HG03095 (cell line): ENCODE results near the gene SLC18A2.

Experiments used
- ATAC-seq: cut with Tn5 transposase; IDR thresholded peaks from one replicate; pipeline ENCODE4 v1.9.1; 2021; ENCODE audit warnings: moderate library complexity; ENCODE audit not compliant: unreplicated experiment

SLC18A2 gene

DNA sequence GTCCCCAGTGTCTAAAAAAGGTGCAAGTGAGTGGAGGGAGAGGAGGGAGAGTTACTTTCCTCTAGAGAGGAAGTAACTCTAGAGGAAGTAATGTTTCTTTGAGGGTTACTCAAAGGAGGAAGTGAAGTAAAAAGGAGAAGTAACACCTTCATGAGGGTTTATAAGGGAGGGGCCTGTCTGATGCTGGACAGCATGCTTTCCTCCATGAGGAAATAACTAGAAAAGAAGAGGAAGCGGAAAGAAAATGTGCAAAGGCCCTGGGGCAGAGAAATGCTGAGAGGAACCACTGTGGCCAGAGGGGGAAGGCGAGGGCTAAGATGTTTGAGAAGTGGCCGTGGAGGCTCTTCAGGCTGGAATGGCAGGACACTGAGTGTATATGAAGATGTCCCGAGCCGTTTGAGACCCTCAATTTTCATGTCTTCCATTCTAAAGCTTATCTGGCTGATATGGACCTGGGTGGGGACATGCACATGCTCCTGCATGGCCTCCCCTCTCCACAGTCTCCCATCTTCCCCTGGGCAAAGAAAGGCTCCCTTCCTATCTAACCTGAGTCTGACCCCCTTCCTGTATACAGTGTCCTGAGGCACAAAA is 3.4 kb upstream of the SLC18A2 start:
- no peak for ATAC-seq

DNA sequence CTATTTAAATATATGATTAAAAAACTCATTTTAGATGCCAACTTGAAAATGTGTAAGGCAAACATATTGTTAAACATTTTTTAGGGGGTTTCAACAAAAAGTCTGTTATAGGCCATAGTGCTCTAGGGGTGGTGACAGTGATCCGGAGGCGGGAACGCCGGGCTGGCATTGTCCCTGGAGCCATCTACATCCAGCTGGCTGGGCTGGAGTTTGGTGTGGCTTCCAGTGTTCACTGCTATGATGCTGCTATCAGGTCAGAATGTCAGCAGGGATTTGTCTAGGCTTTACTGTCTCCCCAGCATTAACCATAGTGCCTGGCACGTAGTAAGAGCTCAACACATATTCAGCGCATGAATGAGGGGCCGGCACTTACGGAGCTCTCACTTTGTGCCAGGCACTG is 1.9 kb upstream of the SLC18A2 start:
- no peak for ATAC-seq

DNA sequence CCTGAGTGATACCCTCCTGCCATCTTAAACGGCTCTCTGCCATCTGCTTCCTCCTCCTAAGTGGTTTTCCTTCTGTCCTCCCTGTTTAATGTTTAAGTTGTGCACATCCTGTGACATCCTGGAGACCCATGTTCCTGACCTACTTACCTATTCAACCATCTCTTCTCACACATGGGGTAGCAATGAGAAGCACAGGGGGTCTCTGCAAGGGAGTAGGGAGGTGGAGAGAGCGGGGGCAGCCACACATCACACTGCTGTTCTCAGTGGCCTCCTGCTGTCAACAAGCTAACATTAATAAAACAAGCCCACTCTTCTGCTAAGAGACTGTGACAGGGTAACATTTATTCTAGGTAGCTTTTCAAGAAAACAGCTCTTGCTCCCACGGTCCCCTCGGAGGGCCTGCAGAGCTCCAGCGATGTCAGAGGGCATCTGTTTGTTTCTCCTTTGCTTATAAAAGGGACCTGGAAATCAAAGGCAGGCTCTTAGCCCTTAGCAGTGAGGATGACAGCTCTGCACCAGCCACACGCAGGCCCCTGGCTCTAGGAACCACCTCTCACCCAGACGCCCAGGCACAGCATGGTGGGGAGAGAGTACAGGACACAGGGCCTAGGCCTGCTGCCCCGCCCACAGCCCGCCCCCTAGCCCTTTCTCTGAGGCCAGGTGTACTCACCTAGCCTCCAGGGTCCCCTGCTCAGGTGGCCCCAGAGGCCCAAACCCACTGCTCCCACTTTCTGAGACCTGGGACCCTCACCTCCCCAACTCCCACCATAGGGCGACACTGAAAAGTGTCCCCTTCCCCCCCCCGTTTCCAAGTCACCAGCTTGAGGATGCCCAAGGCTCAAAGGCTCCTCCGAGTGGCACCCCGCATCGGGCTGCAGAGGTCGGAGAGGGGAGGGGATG is 943 bp upstream of the SLC18A2 start:
- no peak for ATAC-seq

DNA sequence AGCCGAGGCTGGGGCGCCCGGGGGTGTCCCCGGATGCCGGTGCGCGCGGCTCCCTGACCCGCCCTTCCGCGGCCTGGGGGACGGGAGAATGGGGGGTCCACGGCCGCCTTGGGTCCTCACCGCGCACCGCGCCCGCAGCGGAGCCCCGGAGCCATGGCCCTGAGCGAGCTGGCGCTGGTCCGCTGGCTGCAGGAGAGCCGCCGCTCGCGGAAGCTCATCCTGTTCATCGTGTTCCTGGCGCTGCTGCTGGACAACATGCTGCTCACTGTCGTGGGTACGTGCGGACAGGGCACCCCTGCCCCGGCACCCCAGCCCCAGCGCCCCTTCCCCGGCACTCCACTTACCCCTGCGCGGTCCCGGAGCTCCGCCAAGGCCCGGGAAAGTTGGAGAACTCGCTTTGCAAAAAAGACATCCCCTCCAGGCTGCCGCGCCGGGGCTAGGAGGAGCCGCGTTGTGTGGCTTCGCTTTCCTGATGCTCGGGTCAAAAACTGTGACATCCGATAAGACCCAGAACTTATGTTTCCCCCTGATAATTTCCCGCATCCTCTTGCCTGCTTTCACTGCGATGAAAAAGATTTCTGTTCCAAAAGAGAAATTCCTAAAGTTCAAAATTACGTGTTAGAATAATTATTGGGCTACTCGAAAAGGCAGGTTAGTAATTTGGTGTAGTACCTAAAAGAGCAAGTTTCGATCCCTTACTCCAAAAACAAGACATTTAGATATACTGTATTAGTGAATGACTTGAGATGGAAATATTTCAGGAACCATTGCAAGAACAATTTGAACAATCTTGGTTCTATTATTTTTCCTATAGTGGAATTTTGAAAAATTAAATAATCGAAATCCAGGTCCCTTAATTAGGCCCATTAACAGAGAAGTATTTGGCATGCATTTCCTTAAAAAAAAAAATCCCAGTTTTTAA is 888 bp downstream of the SLC18A2 start:
- ATAC-seq, result no peak

DNA sequence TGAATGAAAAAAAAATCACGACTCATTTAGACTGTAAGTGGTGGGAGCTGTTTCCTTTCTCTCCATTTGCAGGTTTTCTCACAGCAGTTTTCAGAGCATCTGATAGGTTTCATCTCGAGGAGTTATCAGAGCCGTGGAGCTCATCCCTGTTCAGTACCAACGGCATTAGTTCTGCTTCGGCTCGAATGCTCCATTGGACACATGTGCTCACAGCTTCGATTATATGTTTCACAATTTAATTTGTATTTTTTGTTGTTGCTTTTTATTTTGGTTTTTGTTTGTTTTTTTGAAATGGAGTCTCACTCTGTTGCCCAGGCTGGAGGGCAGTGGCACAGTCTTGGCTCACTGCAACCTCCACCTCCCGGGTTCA is 1.5 kb downstream of the SLC18A2 start:
- ATAC-seq, result no peak

DNA sequence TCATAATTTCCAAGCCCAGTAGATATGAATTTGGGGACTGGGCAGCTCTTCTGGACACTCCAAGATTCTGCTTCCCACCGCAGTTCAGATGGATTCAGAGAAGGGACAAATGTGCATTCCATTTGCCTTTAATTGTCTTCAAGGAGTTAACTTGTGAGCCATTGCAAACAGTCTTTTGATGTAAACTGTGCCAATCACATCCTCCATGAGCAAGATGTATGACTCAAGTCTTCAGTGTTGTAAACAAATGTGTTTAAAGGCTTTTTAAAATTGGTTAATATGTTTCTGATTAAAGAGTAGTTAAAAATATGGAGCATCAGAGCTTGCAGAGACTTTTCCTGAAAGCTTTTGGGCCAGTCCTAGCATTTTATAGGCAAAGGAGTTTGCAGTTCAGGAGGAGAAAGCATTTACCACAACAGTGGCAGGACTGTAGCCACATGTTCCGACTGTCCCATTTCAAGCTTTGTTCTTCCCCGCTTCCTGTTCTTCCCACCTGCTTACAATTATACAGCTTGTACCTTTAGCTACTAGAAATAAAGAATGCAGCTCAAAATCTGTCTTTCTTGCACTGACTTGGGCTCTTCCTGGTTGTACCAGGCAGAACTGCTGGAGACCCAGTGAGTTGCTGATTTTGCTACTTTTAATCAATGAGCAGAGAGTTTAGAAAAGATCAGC is 6.2 kb downstream of the SLC18A2 start:
- no peak for ATAC-seq

DNA sequence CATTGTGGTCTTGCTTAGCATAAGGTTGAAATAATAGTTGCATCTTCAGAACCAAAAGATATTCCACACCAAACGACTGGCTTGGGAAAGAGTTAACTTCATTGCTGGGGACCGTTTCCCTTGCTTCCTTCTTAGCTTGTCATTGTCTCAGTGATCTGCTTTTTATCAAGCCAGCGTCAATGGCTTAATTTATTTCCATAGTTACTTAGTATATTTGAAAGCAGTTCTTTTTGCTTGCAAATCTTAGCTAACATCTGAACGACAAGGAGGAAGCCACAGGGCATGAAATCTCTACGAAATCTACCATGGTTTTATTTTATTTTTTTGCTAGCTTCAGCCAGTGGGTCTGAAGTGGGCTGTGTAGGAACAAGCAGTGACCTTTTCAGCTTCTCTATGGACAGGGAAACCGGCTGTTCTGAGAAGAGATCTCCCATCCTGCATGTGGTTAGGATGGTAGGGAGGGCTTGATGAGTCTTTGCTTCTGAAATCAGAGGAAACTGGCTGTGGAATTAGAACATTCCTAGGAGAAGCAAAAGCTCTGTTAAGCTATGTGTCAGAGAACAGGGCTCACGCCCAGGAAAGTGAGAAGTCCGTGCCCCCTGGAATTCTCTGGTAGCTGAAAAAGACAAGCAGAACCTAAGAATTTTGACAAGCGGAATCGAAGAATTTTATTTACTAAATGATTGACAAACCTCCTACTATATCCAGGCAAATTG is 8.0 kb downstream of the SLC18A2 start:
- ATAC-seq, result no peak

DNA sequence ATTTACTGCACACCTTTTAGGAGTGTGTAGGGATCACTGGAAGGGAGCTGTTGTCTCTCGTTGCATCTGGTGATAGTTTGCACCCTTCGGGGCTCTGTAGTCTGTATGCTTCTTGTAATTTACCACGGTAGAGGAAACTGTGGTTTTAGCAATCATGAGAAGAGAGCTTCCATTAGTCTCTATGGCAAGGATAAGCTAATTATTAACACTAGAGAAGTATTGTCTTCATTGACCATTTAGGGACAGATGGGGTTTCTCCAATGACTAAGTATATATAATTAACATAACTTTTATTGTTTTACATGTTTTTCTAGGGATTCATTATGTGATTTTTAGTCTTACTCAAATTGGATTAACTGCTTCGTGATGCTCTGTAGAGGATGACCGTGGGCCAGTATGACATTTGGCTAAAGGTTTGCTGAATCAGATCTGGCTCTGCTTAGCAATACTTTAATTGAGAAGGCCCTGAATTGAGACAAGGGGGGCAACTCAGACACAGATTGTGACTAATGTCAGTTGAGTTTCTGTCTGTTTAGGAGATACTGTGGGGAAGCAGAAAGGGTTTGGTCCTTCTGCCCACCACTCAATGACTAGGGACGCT is 8.7 kb downstream of the SLC18A2 start:
- ATAC-seq, result no peak

DNA sequence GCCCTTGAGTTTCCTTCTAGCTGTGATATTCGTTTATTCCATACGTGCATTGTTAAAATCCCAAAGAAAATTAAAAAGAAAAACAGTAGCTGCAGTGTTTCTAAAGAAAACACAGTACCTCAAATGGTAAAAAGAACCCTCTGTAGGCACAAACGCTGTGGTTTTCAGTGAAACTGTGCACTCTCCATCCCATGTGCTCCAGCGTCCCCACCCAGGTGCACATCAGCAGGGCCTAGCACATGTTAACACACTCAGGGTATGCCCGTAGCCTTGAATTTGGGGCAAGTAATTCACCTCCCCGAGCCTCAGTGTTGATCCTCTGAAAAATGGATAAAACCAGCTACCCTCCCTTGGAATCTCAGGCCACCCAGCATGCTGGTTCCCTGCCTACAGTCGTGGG is 9.5 kb downstream of the SLC18A2 start:
- ATAC-seq, result no peak

DNA sequence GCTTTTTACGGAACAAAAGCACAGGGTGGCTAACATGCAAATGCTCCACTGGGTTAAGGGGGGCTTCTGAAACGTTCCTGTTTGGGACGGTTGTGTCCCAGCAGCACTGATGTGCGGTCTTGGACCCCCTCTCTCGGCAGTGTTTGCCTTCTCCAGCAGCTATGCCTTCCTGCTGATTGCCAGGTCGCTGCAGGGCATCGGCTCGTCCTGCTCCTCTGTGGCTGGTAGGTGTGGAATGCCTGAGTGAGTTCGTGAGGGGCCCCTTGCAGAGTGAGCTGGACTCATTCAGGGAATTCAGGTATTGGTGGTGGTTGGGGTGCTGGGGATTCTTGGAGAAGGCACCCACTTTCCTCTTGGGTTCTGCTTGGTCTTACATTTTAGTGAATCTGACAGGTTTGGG is 13.0 kb downstream of the SLC18A2 start:
- no peak for ATAC-seq

DNA sequence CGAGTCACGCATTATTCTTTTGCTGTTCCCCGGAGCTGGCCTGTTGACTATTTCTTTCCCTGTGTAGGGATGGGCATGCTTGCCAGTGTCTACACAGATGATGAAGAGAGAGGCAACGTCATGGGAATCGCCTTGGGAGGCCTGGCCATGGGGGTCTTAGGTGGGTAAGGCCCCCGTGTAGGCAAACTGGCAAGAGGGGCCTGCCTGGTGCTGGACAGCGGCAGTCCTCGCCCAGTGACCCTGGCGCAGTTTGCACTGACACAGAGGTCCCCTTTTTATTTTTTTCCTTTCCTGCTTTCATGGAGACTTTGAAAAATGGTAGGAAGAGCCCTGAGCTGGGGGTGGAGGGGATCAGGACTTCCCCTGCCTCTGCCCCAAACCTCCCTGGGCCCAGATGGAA is 13.4 kb downstream of the SLC18A2 start:
- ATAC-seq, result no peak

DNA sequence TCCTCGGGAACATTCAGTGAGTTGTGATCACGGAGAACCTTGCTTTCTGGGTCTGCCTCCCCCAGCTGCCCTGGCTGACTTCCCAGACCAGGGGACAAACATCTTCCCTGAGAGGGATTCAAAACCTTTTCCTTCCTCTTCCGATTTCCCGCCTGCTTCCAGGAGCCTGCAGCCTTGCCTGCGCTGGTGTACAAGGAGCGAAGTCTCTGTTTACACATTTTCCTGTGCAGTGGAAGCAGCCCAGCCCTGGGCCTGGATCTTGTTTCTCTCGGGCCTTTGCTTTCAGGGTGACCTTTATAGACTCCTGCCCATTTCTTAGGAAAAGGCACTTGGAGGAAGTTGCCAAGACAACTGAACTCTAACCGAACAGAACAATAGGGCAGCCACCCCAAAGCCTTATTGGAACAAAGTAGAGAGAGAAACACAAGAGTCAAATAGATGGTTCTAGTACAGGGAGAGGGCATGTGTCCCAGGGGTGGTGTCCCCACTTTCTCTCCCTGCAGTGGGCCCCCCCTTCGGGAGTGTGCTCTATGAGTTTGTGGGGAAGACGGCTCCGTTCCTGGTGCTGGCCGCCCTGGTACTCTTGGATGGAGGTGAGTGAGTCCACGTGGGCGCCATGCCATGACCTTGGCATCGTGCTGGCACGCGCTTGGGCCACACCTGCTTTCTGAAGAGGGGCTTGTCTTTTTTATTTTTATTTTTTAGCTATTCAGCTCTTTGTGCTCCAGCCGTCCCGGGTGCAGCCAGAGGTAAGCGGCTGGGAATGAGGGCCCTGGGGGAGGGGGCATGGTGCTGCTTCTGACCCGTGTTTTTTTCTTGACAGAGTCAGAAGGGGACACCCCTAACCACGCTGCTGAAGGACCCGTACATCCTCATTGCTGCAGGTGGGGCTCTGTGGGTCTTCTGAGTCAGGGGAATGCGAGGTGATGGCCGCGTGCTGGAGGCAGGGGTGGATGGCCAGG is 14.1 kb downstream of the SLC18A2 start:
- no peak for ATAC-seq

DNA sequence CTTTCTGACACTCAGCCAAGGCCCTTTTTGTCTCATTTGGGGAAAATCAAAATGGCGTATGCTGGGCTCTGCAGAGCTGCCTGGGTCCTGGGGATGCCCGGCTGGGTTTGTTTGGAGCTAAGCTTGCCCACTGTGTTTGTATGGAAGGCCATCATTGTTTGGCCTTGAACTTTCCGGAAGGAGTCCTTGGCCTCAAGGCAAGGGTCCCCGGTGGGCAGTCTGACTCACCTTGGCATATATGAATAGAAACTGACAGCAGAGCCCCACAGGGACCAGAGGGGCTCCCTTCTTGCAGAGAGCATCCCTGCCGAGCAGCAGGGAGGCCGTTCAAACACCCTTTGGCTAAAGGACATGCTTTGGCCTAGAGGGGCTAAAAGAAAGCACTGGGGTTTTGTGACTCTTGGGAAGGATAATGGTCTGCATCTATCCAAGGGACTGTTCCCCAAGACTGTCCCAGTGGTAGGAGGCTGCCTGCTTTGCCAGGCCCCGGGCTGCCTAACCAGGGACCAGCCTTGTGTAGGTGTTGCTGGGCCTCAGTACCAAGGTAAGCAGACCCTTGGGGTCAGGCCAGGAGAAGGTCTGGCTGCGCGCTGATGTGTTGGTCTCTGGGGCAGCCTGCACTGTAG is 15.0 kb downstream of the SLC18A2 start:
- ATAC-seq, result no peak

DNA sequence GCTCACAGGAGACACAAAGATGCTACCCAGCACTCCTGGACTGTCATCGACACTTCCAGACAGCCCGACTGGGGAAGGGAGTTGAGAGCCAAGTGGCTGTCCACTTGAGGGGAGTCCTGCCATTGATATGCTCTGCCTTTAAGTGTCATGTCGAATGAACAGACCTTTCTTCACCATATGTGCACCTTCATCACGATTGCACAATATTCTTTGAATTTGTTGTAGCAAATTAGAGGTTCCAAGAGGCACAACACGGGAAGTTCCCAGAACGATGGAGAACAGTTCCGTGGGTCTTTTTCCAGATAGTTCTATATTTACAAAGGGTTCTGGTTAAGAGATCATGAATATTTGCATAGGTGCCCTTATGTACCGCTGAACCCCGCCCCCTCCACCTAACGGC is 16.0 kb downstream of the SLC18A2 start:
- no peak for ATAC-seq

DNA sequence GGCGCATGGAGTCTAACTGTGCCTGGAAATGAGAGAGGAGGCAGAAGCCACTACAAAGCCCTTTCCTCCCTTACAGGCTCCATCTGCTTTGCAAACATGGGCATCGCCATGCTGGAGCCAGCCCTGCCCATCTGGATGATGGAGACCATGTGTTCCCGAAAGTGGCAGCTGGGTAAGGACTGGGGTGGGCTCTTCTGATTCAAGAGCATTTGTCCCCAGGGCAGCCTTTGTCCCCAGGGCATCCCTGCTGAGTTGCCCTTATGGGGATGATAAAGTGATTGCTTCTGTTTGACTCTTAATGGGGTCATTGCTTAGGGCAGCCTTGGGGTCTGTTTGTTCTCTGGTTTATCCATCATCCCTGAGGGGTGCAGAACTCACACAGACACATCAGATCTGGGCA is 16.8 kb downstream of the SLC18A2 start:
- no peak for ATAC-seq

DNA sequence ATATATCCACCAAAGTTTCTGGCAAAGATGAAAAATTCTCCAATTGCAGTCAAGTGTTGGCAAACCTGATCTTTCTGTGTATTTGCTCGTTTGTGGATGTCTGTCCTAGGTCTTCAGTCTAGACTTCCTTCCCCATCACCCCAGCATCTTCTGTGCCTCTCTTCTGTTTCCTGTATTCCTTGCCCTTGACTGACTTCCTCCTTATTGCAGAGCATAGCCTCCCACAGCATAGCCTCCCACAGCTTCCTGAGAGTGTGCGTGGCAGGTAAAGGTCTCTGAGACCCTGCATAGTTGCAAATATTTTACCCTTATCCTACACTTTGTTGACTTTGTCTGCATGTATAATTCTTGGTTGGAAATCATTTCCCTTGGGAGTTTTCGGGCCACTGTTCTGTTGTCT is 18.4 kb downstream of the SLC18A2 start:
- ATAC-seq, result no peak

DNA sequence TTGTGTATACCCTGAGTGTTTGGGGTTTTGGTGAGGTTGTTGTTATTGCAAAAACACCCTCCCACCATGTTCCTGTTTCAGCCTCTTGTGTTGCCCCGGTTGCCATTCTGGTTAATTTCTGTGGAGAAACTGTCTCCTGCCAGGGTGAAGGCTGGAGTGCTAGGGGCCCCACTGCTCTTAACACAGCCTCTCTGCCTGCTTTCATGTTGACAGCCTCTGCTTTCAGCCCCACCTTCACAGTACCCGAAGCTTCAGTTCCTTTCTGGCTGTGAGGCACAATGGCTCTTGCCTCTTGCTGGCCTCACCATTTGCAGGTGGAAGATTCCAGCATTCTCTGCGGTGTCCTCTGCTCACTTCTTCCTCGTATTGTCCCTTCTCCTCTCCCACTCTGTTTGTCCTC is 19.2 kb downstream of the SLC18A2 start:
- no peak for ATAC-seq

DNA sequence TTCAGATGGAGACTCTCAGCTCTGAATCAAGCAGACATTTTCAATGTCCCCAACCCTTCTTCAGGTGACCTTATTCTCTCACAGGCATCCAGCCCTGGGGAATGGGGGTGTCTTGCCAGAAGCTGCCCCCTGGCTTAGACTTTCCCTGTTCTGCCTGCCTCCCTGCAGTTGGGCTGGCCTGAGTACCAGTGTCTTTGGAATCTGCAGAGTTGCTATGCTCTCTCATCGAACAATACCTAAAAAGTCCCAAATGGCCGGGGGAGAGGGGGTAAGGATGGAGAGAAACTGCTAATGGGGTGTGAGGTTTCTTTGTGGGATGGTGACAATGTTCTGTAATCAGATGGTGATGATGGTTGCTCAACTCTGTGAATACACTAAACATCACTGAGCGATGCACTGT is 20.6 kb downstream of the SLC18A2 start:
- ATAC-seq, result no peak
